MM.1S (cell line): ENCODE data around the gene B3GALNT1.
A peak's percentile ranks its signal among the peaks of the same experiment; 100 is the strongest.

Source experiments
- DNase-seq: peaks from one replicate; pipeline ENCODE4 v3.0.0-alpha.2; 2015
- H2AFZ ChIP-seq: fragments of 300-600 bp; sonication (generic); 2 replicates; pipeline ENCODE4 v1.6.0; 2016; ENCODE audit warnings: antibody characterized with exemption, low read length
- H3F3A ChIP-seq: fragments of 300-600 bp; sonication (generic); 2 replicates; pipeline ENCODE4 v1.6.1; 2016; ENCODE audit warnings: mild to moderate bottlenecking, antibody characterized with exemption, low read length, moderate library complexity, mixed read lengths; ENCODE audit not compliant: insufficient read depth
- H3K27ac ChIP-seq: fragments of 300-600 bp; sonication (generic); 2 replicates; pipeline ENCODE4 v1.5.1; 2016; ENCODE audit warnings: mild to moderate bottlenecking, low read length
- H3K27me3 ChIP-seq: fragments of 300-600 bp; sonication (generic); replicated peaks from 2 replicates; pipeline ENCODE4 v1.6.0; 2016; ENCODE audit warnings: low read length; ENCODE audit not compliant: insufficient read depth
- H3K36me3 ChIP-seq: fragments of 300-600 bp; sonication (generic); replicated peaks from 2 replicates; pipeline ENCODE4 v1.6.1; 2016; ENCODE audit warnings: mild to moderate bottlenecking, low read length, mixed read lengths; ENCODE audit not compliant: insufficient read depth
- H3K4me1 ChIP-seq: fragments of 300-600 bp; sonication (generic); 2 replicates; pipeline ENCODE4 v1.6.1; 2016; ENCODE audit warnings: low read length, mixed read lengths
- H3K4me2 ChIP-seq: fragments of 300-600 bp; sonication (generic); 2 replicates; pipeline ENCODE4 v1.6.0; 2016; ENCODE audit warnings: low read depth, low read length
- H3K4me3 ChIP-seq: fragments of 300-600 bp; sonication (generic); 2 replicates; pipeline ENCODE4 v1.5.1; 2016; ENCODE audit warnings: low read length, mixed read lengths
- H3K79me2 ChIP-seq: fragments of 300-600 bp; sonication (generic); 2 replicates; pipeline ENCODE4 v1.6.1; 2016; ENCODE audit warnings: mixed run types, low read length, mixed read lengths
- H3K9ac ChIP-seq: fragments of 300-600 bp; sonication (generic); 2 replicates; pipeline ENCODE4 v1.6.1; 2016; ENCODE audit warnings: low read length, mixed read lengths
- H3K9me2 ChIP-seq: fragments of 300-600 bp; sonication (generic); replicated peaks from 2 replicates; pipeline ENCODE4 v1.6.1; 2016; ENCODE audit warnings: mild to moderate bottlenecking, low read length, mixed read lengths; ENCODE audit not compliant: insufficient read depth
- H3K9me3 ChIP-seq: fragments of 300-600 bp; sonication (generic); replicated peaks from 2 replicates; pipeline ENCODE4 v1.6.1; 2016; ENCODE audit warnings: mild to moderate bottlenecking, low read length, mixed read lengths; ENCODE audit not compliant: insufficient read depth
- H4K20me1 ChIP-seq: fragments of 300-600 bp; sonication (generic); 2 replicates; pipeline ENCODE4 v1.6.1; 2016; ENCODE audit warnings: mild to moderate bottlenecking, low read length, moderate library complexity, mixed read lengths; ENCODE audit not compliant: insufficient read depth
- CTCF ChIP-seq: fragments of 300-600 bp; sonication (generic); IDR thresholded peaks from 2 replicates; pipeline ENCODE4 v1.5.1; 2016; ENCODE audit warnings: antibody characterized with exemption, low read length, mixed read lengths
- EZH2 ChIP-seq: fragments of 300-600 bp; sonication (generic); optimal IDR thresholded peaks from 2 replicates; pipeline ENCODE3; 2017; ENCODE audit warnings: low read depth, mild to moderate bottlenecking, antibody characterized with exemption, low read length, mixed read lengths
- EZH2phosphoT487 ChIP-seq: fragments of 300-600 bp; sonication (generic); IDR thresholded peaks from 2 replicates; pipeline ENCODE4 v1.6.1; 2018; ENCODE audit warnings: antibody characterized with exemption, low read length

B3GALNT1 gene

GRCh38 chr3:161072211-161072621 lies 32.9 kb downstream of the B3GALNT1 start:
- Histone ChIP-seq H3K4me2 (no peak overlapping the region), H3K9me3 (no peaks in the 10 kb centered on the region), H3K4me3 (no peak overlapping the region), H3K27ac (no peak overlapping the region), H3K9ac (no peak overlapping the region), H3K27me3 (no peaks in the 10 kb centered on the region), H3F3A (no peaks in the 10 kb centered on the region), H2AFZ (no peak overlapping the region), H3K36me3 (no peaks in the 10 kb centered on the region), H3K4me1 (peaks cover 9% of the 10 kb centered on the region), H3K79me2 (no peaks in the 10 kb centered on the region), H3K9me2 (no peaks in the 10 kb centered on the region), H4K20me1 (no peaks in the 10 kb centered on the region)
- no peak for DNase-seq
- TF ChIP-seq EZH2 = no peak
- no peak for TF ChIP-seq EZH2phosphoT487

GRCh38 chr3:161070980-161071663 lies 34.0 kb downstream of the B3GALNT1 start:
- Histone ChIP-seq H3K27ac (no peak overlapping the region), H3K9me2 (no peaks in the 10 kb centered on the region), H3K4me3 (no peak overlapping the region), H2AFZ (no peak overlapping the region), H3K36me3 (no peaks in the 10 kb centered on the region), H3K27me3 (no peaks in the 10 kb centered on the region), H3K79me2 (no peaks in the 10 kb centered on the region), H4K20me1 (no peaks in the 10 kb centered on the region), H3K4me1 (peaks cover 9% of the 10 kb centered on the region), H3K4me2 (no peak overlapping the region), H3F3A (no peaks in the 10 kb centered on the region), H3K9me3 (no peaks in the 10 kb centered on the region), H3K9ac (no peak overlapping the region)
- TF ChIP-seq EZH2phosphoT487 (no peak), EZH2 (no peak), CTCF (no peak)
- no peak for DNase-seq

- Histone ChIP-seq H3K9ac (no peak overlapping the region), H3K4me2 (no peak overlapping the region), H3K9me2 (no peaks in the 10 kb centered on the region), H3K79me2 (no peaks in the 10 kb centered on the region), H3K4me3 (no peak overlapping the region), H3F3A (no peaks in the 10 kb centered on the region), H3K27ac (peak overlapping the region; percentile 3; the same call in 1 of the 2 replicates), H4K20me1 (no peaks in the 10 kb centered on the region), H2AFZ (no peak overlapping the region), H3K36me3 (no peaks in the 10 kb centered on the region), H3K4me1 (peaks cover 9% of the 10 kb centered on the region), H3K9me3 (no peaks in the 10 kb centered on the region), H3K27me3 (no peaks in the 10 kb centered on the region)
- TF ChIP-seq CTCF (no peak), EZH2 (no peak), EZH2phosphoT487 (no peak)
- DNase-seq = no peak
These were observed 34.8 kb downstream of the B3GALNT1 start for GRCh38 chr3:161070252-161070930.
